GM18858 (cell line): ENCODE results near the gene SYT12.

ENCODE experiments used
- ATAC-seq: cut with Tn5 transposase; IDR thresholded peaks from one replicate; pipeline ENCODE4 v1.9.1; 2021; ENCODE audit not compliant: unreplicated experiment

The SYT12 gene

GRCh38 chr11:67095214-67095507 lies 72.2 kb downstream of the SYT12 start:
- no peak for ATAC-seq

GRCh38 chr11:67098799-67099429 lies 76.0 kb downstream of the SYT12 start:
- no peak for ATAC-seq

GRCh38 chr11:67099831-67100324 lies 76.9 kb downstream of the SYT12 start:
- no peak for ATAC-seq
